Activated naive CD8-positive, alpha-beta T cell treated with anti-CD3 and anti-CD28 coated beads, Interleukin-2, amount 50 U/mL, for 24 hours (primary cell): ENCODE results near the gene TMEM176B.

Experiments used
- ATAC-seq: fragments of 150-1000 bp; cut with Tn5 transposase; one replicate; pipeline ENCODE4 v1.10.0; 2021
- DNase-seq: peaks from one replicate; pipeline ENCODE4 v3.0.0; 2021
- H3K27ac Mint-ChIP-seq: one replicate; pipeline ENCODE4 v1.8.0; 2021; ENCODE audit warnings: mild to moderate bottlenecking, mixed read lengths
- H3K27me3 Mint-ChIP-seq: one replicate; pipeline ENCODE4 v1.8.0; 2021; ENCODE audit warnings: mixed read lengths
- H3K36me3 Mint-ChIP-seq: one replicate; pipeline ENCODE4 v1.8.0; 2021; ENCODE audit warnings: low read depth, mixed read lengths
- H3K4me1 Mint-ChIP-seq: one replicate; pipeline ENCODE4 v1.8.0; 2021; ENCODE audit warnings: mixed read lengths
- H3K4me3 Mint-ChIP-seq: one replicate; pipeline ENCODE4 v1.8.0; 2021; ENCODE audit warnings: mild to moderate bottlenecking, moderate library complexity, mixed read lengths
- H3K9me3 Mint-ChIP-seq: one replicate; pipeline ENCODE4 v1.8.0; 2021; ENCODE audit warnings: mixed read lengths

Gene TMEM176B

GRCh38 chr7:150756166-150756565, 44.0 kb downstream of the TMEM176B start:
- no peaks in the 10 kb centered on the region for H3K36me3 Mint-ChIP-seq
- H3K9me3 Mint-ChIP-seq = peaks cover 3% of the 10 kb centered on the region
- H3K4me3 Mint-ChIP-seq = peak overlapping the region; percentile 38
- H3K27me3 Mint-ChIP-seq = no peaks in the 10 kb centered on the region
- H3K4me1 Mint-ChIP-seq = peaks cover 53% of the 10 kb centered on the region
- DNase-seq (no peak), ATAC-seq (no peak)
- peak overlapping the region; percentile 95 for H3K27ac Mint-ChIP-seq

- peak; percentile 73 for ATAC-seq
- H3K4me1 Mint-ChIP-seq = peaks cover 59% of the 10 kb centered on the region
These were observed 44.6 kb downstream of the TMEM176B start for GRCh38 chr7:150755473-150756099.

GRCh38 chr7:150754951-150755350, 45.2 kb downstream of the TMEM176B start:
- no peak for DNase-seq
- Mint-ChIP-seq H3K9me3 (peaks cover 3% of the 10 kb centered on the region), H3K27me3 (no peaks in the 10 kb centered on the region), H3K4me1 (peaks cover 64% of the 10 kb centered on the region), H3K4me3 (peak overlapping the region; percentile 73), H3K36me3 (no peaks in the 10 kb centered on the region), H3K27ac (peak overlapping the region; percentile 95)
- peak; percentile 41 for ATAC-seq

More at GRCh38 chr7:150755473-150756099, 44.6 kb downstream of the TMEM176B start:
- Mint-ChIP-seq H3K27me3 (no peaks in the 10 kb centered on the region), H3K36me3 (no peaks in the 10 kb centered on the region), H3K27ac (peak overlapping the region; percentile 95), H3K4me3 (peak overlapping the region; percentile 73), H3K9me3 (peaks cover 3% of the 10 kb centered on the region)
- peak; percentile 65 for DNase-seq

GRCh38 chr7:150753826-150754603, 46.1 kb downstream of the TMEM176B start:
- Mint-ChIP-seq H3K27ac (peak overlapping the region; percentile 96), H3K27me3 (no peaks in the 10 kb centered on the region), H3K9me3 (peaks cover 3% of the 10 kb centered on the region), H3K36me3 (no peaks in the 10 kb centered on the region), H3K4me3 (no peak overlapping the region), H3K4me1 (peaks cover 73% of the 10 kb centered on the region)
- ATAC-seq (peak; percentile 75), DNase-seq (no peak)

GRCh38 chr7:150753239-150753638, 46.9 kb downstream of the TMEM176B start:
- peaks cover 3% of the 10 kb centered on the region for H3K9me3 Mint-ChIP-seq
- peaks cover 81% of the 10 kb centered on the region for H3K4me1 Mint-ChIP-seq
- no peaks in the 10 kb centered on the region for H3K36me3 Mint-ChIP-seq
- no peaks in the 10 kb centered on the region for H3K27me3 Mint-ChIP-seq
- peak overlapping the region; percentile 96 for H3K27ac Mint-ChIP-seq
- ATAC-seq (no peak), DNase-seq (no peak)
- H3K4me3 Mint-ChIP-seq = no peak overlapping the region

GRCh38 chr7:150751702-150752101, 48.5 kb downstream of the TMEM176B start:
- Mint-ChIP-seq H3K27me3 (no peaks in the 10 kb centered on the region), H3K4me1 (peaks cover 90% of the 10 kb centered on the region), H3K9me3 (peaks cover 3% of the 10 kb centered on the region), H3K36me3 (no peaks in the 10 kb centered on the region), H3K4me3 (peak overlapping the region; percentile 2), H3K27ac (peak overlapping the region; percentile 57)
- ATAC-seq (no peak), DNase-seq (no peak)

GRCh38 chr7:150748376-150748775, 51.8 kb downstream of the TMEM176B start:
- Mint-ChIP-seq H3K4me3 (no peak overlapping the region), H3K27me3 (no peaks in the 10 kb centered on the region)

GRCh38 chr7:150746921-150747320, 53.2 kb downstream of the TMEM176B start:
- Mint-ChIP-seq H3K9me3 (no peaks in the 10 kb centered on the region), H3K27ac (peak overlapping the region; percentile 73), H3K36me3 (peaks cover 37% of the 10 kb centered on the region), H3K4me3 (peak overlapping the region; percentile 19), H3K27me3 (no peaks in the 10 kb centered on the region), H3K4me1 (peaks cover 93% of the 10 kb centered on the region)
- no peak for ATAC-seq
- no peak for DNase-seq

More at GRCh38 chr7:150748376-150748775, 51.8 kb downstream of the TMEM176B start:
- ATAC-seq = peak; percentile 16
- Mint-ChIP-seq H3K27ac (peak overlapping the region; percentile 73), H3K4me1 (peaks cover 90% of the 10 kb centered on the region), H3K9me3 (no peaks in the 10 kb centered on the region), H3K36me3 (peaks cover 22% of the 10 kb centered on the region)
- no peak for DNase-seq

- H3K4me3 Mint-ChIP-seq = no peak overlapping the region
- ATAC-seq (no peak), DNase-seq (no peak)
- peak overlapping the region; percentile 75 for H3K27ac Mint-ChIP-seq
- no peaks in the 10 kb centered on the region for H3K9me3 Mint-ChIP-seq
- peaks cover 47% of the 10 kb centered on the region for H3K36me3 Mint-ChIP-seq
- peaks cover 96% of the 10 kb centered on the region for H3K4me1 Mint-ChIP-seq
- no peaks in the 10 kb centered on the region for H3K27me3 Mint-ChIP-seq
These were observed 54.3 kb downstream of the TMEM176B start for GRCh38 chr7:150745876-150746275.

- Mint-ChIP-seq H3K9me3 (peaks cover 3% of the 10 kb centered on the region), H3K4me3 (peak overlapping the region; percentile 91), H3K36me3 (peaks cover 55% of the 10 kb centered on the region), H3K4me1 (peaks cover 96% of the 10 kb centered on the region), H3K27ac (peak overlapping the region; percentile 75), H3K27me3 (no peaks in the 10 kb centered on the region)
- no peak for DNase-seq
- ATAC-seq = no peak
These were observed 55.1 kb downstream of the TMEM176B start for GRCh38 chr7:150745086-150745485.

GRCh38 chr7:150744041-150744656, 56.0 kb downstream of the TMEM176B start:
- H3K4me3 Mint-ChIP-seq = peak overlapping the region; percentile 91
- H3K9me3 Mint-ChIP-seq = peaks cover 3% of the 10 kb centered on the region
- ATAC-seq (peak; percentile 5), DNase-seq (no peak)
- peaks cover 94% of the 10 kb centered on the region for H3K4me1 Mint-ChIP-seq
- H3K27ac Mint-ChIP-seq = peak overlapping the region; percentile 94
- no peaks in the 10 kb centered on the region for H3K27me3 Mint-ChIP-seq
- peaks cover 63% of the 10 kb centered on the region for H3K36me3 Mint-ChIP-seq

GRCh38 chr7:150742286-150742968, 57.7 kb downstream of the TMEM176B start:
- Mint-ChIP-seq H3K27me3 (no peaks in the 10 kb centered on the region), H3K4me3 (peak overlapping the region; percentile 91), H3K4me1 (peaks cover 81% of the 10 kb centered on the region), H3K27ac (peak overlapping the region; percentile 94), H3K9me3 (peaks cover 3% of the 10 kb centered on the region), H3K36me3 (peaks cover 74% of the 10 kb centered on the region)
- ATAC-seq = no peak
- DNase-seq = no peak
